ENCODE measurements around the gene GC.

DNA sequence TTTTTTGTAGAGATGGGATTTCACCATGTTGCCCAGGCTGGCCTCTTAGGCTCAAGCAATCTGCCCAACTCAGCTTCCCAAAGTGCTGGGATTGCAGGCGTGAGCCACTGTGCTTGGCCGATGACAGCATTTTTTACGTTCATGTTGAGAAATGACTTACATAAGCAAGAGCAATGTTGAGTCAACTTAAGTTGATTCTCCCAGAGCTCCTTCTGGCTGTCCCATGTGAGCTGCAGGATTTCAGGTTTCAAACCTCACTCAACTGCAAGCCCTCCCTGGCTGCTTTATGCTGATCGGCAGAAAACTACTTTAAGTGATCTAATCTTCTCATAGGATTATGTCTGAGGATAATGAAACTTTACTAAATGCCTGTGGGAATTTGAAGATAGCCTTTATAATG is 86.8 kb downstream of the GC start:
- TF ChIP-seq NFRKB (IDR thresholded peaks at IDR 0.05; ENCODE audit: low read depth) (no peak), PHB2 (IDR thresholded peaks at IDR 0.05; ENCODE audit: low read depth) (no peak), PTRF (tag; IDR thresholded peaks at IDR 0.05) (no peak), TAF1 (IDR thresholded peaks at IDR 0.05; ENCODE audit: control insufficient read depth, extremely low read depth, insufficient read depth, low read length, severe bottlenecking) (no peak), SMARCA4 (IDR thresholded peaks at IDR 0.05) (no peak), FOXM1 (IDR thresholded peaks at IDR 0.05; ENCODE audit: low read depth) (no peak), FOXM1 (CRISPR knock-in tag; IDR thresholded peaks at IDR 0.05; ENCODE audit: low read depth) (no peak), ZFX (CRISPR knock-in tag; IDR thresholded peaks at IDR 0.05) (no peak), KDM1A (IDR thresholded peaks at IDR 0.05) (no peak), MED1 (CRISPR knock-in tag; IDR thresholded peaks at IDR 0.05; ENCODE audit: borderline replicate concordance) (no peak)
- TF ChIP-seq, protein P1, sequence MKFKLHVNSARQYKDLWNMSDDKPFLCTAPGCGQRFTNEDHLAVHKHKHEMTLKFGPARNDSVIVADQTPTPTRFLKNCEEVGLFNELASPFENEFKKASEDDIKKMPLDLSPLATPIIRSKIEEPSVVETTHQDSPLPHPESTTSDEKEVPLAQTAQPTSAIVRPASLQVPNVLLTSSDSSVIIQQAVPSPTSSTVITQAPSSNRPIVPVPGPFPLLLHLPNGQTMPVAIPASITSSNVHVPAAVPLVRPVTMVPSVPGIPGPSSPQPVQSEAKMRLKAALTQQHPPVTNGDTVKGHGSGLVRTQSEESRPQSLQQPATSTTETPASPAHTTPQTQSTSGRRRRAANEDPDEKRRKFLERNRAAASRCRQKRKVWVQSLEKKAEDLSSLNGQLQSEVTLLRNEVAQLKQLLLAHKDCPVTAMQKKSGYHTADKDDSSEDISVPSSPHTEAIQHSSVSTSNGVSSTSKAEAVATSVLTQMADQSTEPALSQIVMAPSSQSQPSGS (CRISPR knock-in tag; IDR thresholded peaks at IDR 0.05) = no peak
- TF ChIP-seq, protein P2, sequence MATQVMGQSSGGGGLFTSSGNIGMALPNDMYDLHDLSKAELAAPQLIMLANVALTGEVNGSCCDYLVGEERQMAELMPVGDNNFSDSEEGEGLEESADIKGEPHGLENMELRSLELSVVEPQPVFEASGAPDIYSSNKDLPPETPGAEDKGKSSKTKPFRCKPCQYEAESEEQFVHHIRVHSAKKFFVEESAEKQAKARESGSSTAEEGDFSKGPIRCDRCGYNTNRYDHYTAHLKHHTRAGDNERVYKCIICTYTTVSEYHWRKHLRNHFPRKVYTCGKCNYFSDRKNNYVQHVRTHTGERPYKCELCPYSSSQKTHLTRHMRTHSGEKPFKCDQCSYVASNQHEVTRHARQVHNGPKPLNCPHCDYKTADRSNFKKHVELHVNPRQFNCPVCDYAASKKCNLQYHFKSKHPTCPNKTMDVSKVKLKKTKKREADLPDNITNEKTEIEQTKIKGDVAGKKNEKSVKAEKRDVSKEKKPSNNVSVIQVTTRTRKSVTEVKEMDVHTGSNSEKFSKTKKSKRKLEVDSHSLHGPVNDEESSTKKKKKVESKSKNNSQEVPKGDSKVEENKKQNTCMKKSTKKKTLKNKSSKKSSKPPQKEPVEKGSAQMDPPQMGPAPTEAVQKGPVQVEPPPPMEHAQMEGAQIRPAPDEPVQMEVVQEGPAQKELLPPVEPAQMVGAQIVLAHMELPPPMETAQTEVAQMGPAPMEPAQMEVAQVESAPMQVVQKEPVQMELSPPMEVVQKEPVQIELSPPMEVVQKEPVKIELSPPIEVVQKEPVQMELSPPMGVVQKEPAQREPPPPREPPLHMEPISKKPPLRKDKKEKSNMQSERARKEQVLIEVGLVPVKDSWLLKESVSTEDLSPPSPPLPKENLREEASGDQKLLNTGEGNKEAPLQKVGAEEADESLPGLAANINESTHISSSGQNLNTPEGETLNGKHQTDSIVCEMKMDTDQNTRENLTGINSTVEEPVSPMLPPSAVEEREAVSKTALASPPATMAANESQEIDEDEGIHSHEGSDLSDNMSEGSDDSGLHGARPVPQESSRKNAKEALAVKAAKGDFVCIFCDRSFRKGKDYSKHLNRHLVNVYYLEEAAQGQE (IDR thresholded peaks at IDR 0.05; ENCODE audit: borderline replicate concordance) = no peak
- TF ChIP-seq, protein P2 (CRISPR knock-in tag; IDR thresholded peaks at IDR 0.05; ENCODE audit: low read depth) = no peak
- TF ChIP-seq, protein P3, sequence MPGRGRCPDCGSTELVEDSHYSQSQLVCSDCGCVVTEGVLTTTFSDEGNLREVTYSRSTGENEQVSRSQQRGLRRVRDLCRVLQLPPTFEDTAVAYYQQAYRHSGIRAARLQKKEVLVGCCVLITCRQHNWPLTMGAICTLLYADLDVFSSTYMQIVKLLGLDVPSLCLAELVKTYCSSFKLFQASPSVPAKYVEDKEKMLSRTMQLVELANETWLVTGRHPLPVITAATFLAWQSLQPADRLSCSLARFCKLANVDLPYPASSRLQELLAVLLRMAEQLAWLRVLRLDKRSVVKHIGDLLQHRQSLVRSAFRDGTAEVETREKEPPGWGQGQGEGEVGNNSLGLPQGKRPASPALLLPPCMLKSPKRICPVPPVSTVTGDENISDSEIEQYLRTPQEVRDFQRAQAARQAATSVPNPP (IDR thresholded peaks at IDR 0.05; ENCODE audit: borderline replicate concordance, insufficient read depth, insufficient read length) = no peak
- TF ChIP-seq, protein P4, sequence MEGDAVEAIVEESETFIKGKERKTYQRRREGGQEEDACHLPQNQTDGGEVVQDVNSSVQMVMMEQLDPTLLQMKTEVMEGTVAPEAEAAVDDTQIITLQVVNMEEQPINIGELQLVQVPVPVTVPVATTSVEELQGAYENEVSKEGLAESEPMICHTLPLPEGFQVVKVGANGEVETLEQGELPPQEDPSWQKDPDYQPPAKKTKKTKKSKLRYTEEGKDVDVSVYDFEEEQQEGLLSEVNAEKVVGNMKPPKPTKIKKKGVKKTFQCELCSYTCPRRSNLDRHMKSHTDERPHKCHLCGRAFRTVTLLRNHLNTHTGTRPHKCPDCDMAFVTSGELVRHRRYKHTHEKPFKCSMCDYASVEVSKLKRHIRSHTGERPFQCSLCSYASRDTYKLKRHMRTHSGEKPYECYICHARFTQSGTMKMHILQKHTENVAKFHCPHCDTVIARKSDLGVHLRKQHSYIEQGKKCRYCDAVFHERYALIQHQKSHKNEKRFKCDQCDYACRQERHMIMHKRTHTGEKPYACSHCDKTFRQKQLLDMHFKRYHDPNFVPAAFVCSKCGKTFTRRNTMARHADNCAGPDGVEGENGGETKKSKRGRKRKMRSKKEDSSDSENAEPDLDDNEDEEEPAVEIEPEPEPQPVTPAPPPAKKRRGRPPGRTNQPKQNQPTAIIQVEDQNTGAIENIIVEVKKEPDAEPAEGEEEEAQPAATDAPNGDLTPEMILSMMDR (IDR thresholded peaks at IDR 0.05 in 2 of 3, conservative IDR thresholded peaks at IDR 0.05 in 1 of 3; ENCODE audit: insufficient read depth in 2 of 3, low read depth in 1 of 3, low read length in 3 of 3) = no peak

All from K562 (cell line).